CD4-positive, alpha-beta T cell treated with Interleukin-15 for 1 hour (primary cell): ENCODE measurements around the gene SURF1.
"Not testable (repeated sequence)": the region's sequence is repeated elsewhere in the genome, so short reads cannot be mapped to it uniquely, and the experiment has no call there.

Experiments used
- DNase-seq: peaks from one replicate; pipeline ENCODE4 v3.0.0-alpha.2; 2020

Gene SURF1

GRCh38 chr9:133342069-133342406, 14.2 kb downstream of the SURF1 start:
- no peak for DNase-seq

- DNase-seq, result peak; percentile 50
These were observed 14.8 kb downstream of the SURF1 start for GRCh38 chr9:133341369-133342068.

- DNase-seq, result no peak
These were observed 15.4 kb downstream of the SURF1 start for GRCh38 chr9:133340916-133341315.

- DNase-seq, result no peak
These were observed 16.0 kb downstream of the SURF1 start for GRCh38 chr9:133340256-133340655.

- no peak for DNase-seq
These were observed 16.6 kb downstream of the SURF1 start for GRCh38 chr9:133339641-133340040.

GRCh38 chr9:133335924-133336811, 20.1 kb downstream of the SURF1 start, which contains the start of gene SURF6:
TSS of gene SURF6 (minus strand) at chr9:133336188. CDS start at chr9:133336132, 56 bp downstream.
- DNase-seq, result peak; percentile 90

GRCh38 chr9:133334888-133335287, 21.4 kb downstream of the SURF1 start:
- DNase-seq, result not testable (repeated sequence)

- DNase-seq, result no peak
These were observed 22.1 kb downstream of the SURF1 start for GRCh38 chr9:133334161-133334560.

- DNase-seq, result no peak
These were observed 22.7 kb downstream of the SURF1 start for GRCh38 chr9:133333566-133333965.

GRCh38 chr9:133333011-133333410, 23.3 kb downstream of the SURF1 start:
- DNase-seq, result no peak

GRCh38 chr9:133332381-133332730, 23.9 kb downstream of the SURF1 start:
- no peak for DNase-seq

- DNase-seq, result no peak
These were observed 24.5 kb downstream of the SURF1 start for GRCh38 chr9:133331641-133332380.

- DNase-seq, result no peak
These were observed 25.1 kb downstream of the SURF1 start for GRCh38 chr9:133331221-133331620.

GRCh38 chr9:133329306-133330156, 26.8 kb downstream of the SURF1 start:
- DNase-seq, result not testable (repeated sequence)

GRCh38 chr9:133327834-133328484, 28.3 kb downstream of the SURF1 start:
- no peak for DNase-seq

GRCh38 chr9:133327021-133327420, 29.3 kb downstream of the SURF1 start:
- not testable (repeated sequence) for DNase-seq

GRCh38 chr9:133323991-133324703, 32.1 kb downstream of the SURF1 start:
- no peak for DNase-seq

- DNase-seq, result no peak
These were observed 33.1 kb downstream of the SURF1 start for GRCh38 chr9:133323211-133323610.

GRCh38 chr9:133322701-133323100, 33.6 kb downstream of the SURF1 start:
- DNase-seq, result no peak

- DNase-seq, result no peak
These were observed 34.8 kb downstream of the SURF1 start for GRCh38 chr9:133321411-133321935.

GRCh38 chr9:133320421-133320881, 35.8 kb downstream of the SURF1 start:
- no peak for DNase-seq
